Dermis blood vessel endothelial cell (primary cell): ENCODE results near the gene SNX9. TPM values are rescaled to one million over a fixed set of nuclear protein-coding genes. Genes with fewer than 3 reads are reported as not detected.
A peak's percentile ranks its signal among the peaks of the same experiment; 100 is the strongest.

Experiments
- DNase-seq: peaks from one replicate; pipeline ENCODE4 v3.0.0; 2010
- total RNA-seq: library from RNA; depleted of rRNA; stranded (reverse); fragments of >200 nt; gene quantifications from 2 replicates; pipeline ENCODE4 v1.2.3, GENCODE V29; 2014

Gene SNX9
- total RNA-seq, 1 donor from 2014 or later, result 51.4 TPM

DNA sequence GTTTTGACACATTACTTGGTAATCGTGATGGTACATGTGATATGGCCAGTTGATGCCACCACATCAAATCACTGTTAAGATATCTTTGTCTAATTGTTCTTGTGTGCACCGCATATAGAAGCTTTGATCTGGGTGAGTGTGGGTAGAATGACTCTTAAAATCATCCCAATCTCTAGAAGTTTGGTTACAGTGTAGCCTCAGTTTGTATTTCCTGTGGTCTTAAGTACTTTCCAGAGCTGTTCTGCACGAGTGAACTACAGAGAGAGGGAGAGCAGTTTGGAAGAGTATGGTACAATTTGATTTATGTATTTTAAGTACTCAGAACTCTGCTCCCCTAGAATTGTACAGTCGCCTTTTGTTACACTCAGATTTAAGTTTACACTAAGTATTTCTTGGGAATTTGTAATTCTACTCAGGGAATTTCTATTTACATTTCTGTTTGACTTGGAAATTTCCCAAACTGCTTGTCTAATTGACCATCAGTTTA is 37.5 kb downstream of the SNX9 start:
- DNase-seq, result peak; percentile 16

DNA sequence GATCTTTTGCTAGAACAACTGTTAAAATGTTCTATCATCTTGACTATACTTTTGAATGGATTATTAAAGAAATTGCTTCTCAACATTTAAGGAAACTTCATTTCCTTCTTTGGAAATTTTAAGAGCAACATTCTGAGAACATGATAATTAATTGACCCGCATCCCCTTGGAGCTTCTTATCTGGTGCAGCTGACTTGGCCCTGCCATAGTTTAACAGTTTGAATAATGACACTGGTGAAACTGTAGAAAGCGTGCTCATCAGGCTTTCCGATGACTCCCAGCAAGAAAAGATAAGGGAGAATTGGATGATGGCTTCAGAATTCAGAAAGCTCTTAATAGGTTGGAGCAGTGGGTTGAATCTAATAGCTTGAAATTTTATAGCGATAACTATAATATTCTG is 38.1 kb downstream of the SNX9 start:
- DNase-seq, result no peak

DNA sequence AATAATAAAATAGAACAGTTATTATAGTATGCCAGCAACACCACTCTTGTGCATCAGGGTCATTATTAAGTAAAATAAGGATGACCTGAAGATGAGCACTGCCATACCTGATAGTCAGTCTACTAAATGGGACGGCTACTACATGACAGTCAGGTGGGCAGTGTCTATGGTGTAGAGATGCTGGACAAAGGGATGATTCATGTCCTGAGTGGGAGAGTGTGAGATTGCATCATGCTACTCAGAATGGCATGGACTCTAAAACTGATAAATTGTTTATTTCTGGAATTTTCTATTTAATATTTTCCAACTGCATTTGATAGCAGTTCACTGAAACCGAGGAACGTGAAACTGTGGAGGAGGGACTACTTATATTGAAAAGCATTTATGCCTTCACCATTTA is 38.8 kb downstream of the SNX9 start:
- peak; percentile 60 for DNase-seq

DNA sequence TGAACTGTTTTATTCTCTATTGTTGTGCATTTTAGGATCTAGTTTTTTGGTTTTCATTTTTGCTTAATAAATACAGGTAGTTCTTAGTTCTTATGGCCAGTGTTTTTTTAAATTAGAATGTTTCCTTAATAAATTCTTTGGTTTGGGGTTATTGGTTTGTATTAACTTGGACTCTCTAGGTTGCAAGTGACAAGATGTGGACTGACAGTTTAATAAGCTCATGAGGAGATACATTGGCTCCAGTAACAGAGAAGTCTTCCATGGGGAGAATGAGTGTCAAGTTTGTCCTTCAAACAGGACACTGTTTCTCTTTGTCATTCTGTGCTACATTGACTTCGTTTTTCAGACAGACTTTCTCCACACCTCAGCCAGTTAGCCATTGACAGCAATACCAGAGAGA is 39.7 kb downstream of the SNX9 start:
- no peak for DNase-seq

DNA sequence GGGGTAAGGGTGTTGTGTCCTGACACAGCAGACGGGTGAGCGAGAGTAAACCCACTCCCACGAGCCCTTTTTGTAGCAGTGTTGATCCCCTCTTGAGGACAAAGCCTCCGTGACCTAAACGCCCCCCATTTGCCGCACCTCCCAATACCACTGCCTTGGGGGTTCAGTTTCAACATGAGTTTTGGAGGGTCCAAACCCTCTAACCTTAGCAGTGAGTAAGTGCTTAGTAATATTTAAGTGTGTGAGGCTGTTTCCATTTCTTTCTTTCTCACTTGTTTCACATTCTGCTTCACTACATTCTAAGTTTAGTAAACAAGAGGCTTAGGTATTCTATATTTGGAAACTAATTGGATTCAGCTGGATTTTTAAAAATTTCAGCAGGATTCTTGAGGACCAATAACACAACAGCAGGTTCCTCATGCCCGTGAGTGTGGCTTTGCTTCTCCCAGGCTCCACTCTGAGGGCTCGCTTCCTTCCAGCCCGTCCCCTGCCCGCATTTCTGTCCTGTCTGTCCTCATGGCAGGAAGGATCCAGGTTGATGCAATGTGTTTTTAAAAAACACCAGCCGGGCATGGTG is 41.2 kb downstream of the SNX9 start:
- DNase-seq, result no peak

DNA sequence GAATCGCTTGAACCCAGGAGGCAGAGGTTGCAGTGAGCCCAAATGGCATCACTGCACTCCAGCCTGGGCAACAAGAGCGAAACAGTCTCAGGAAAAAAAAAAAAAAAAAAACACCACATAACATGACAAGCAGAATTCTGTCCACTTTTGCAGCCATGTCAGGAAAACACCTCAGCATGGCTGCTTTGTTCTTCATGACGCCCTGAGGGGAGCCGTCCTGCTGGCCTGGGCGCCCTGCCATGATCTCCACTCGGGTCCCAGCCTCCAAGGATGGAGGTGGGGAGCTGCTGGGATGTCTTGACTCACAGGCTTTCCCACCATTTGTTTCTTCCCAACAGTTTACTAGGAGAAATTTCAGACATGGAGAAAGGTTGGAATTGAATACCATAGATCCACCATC is 42.2 kb downstream of the SNX9 start:
- DNase-seq, result no peak

DNA sequence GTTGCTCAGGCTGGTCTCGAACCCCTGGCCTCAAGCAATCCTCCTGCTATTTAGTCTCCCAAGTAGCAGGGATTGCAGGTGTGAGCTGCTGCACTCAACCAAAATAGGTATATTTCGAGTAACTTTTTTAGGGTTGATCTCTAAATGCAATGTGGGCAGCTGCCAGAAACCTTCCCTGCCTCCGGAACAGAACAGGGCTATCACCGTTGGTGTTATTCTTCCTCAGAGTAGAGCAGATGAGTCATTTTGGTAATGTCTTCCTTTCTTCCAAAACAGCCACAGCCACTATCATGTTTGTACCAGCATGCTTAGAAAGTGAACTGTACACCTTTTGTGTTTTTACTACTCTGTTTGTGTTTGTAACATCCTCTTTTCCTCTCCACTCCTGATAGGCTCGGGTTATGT is 44.1 kb downstream of the SNX9 start:
- DNase-seq, result peak; percentile 68

DNA sequence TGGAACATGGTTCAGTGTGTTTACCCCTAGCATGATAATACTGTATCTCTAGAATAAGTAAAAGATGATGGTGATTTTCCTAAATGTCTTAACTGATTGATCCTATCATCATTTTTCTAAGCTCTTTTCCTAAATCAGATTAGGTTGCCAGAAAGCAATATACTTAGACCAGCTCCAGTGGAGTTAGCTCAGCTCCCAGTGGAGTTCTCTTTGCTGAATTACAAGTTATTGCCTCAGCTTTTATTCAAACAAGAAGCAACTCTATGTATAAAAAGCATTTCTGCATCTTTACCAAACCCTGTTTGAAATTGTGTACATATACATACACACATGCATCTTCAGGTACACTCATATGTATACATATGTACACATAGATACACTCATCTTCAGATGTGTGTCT is 44.9 kb downstream of the SNX9 start:
- peak; percentile 15 for DNase-seq

DNA sequence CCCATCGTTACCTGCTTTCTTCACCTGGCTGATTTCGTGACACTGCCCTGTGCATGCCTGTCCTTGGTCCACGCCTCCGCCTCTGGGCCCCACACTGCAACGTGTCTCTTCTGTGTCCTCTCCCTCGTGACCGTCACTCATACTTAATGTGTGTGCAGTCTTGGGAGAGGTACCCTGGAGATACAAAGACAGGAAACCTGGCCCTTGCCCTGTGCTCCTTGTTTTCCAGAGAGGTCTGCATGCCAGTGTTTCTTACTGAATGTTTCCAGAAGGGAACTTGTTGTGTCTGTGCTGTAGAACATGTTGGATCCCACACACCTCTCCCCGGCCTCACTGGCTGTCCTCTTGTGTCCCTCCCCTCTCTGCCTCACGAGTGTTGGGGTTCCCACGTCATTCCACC is 45.8 kb downstream of the SNX9 start:
- peak; percentile 96 for DNase-seq

DNA sequence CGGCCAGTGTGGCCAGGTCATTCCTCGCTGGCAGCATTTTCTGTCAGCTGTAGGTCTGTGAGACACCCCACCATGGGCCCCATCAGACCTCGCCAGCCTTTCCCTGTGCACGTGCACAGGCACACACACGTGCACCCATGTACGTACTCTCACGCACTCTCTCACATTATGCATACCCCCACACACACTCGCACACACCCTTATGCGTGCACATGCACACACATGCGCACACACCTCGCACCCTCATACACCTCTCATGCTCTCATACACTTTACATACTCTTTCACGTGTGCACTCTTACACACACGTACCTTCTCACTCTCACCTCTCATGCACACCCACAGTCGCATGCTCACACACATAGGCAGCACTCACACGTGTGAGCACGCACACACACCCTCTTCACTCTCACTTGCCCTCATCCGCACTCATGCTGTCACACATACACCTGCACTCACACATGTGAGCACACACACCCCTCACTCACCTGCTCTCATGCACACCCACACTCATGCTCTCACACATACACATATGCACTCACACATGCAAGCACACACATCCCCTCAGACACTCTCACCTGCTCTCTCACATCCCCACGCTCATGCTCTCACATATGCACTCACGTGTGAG is 46.7 kb downstream of the SNX9 start:
- DNase-seq, result no peak

DNA sequence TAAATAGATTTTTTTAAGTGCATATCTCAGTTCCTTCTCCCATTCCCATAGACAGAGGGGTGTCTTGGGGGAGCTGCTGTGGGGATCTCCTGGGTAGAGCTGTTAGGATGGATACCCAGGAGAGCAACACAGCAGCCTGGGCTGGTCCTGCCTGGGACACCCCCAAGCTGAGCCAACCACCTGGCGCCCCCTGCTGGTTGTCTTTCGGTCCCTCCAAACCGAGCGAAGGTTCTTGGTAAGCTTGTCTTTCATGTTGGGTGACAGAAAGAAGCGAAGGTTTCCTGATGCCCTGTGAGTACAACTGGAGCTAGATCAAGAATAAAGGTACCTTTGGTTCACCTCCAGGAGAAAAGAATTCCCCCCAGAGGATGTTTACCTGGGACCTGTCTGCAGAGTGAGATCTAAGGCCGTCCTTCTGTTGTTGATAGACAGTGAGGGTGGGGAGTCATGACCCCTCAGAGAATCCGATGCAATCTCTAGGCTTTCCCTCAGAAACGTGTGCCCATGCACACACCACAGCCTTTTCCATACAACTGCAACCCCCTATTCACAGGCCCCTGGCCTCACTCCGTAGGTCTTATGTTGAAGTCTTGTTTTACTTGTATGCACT is 50.8 kb downstream of the SNX9 start:
- peak; percentile 90 for DNase-seq

DNA sequence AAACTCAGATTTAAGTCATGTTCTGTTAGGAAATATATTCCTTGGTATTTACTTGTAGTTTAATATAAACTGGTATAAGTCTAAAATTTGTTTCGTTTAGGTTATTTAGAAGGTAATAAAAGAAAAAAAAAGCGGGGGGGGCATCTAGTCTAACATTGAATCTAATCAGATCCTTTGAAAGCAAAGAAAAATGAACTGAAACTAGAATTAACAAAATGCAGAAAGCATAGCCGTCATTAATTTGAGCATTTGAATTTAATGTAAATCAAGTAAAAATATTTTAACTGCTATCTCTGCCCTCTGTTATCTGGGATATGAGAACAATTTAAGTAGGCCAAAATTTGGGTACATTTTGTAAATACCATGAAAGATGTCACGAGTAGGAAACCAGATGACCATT is 54.1 kb downstream of the SNX9 start:
- DNase-seq, result no peak

DNA sequence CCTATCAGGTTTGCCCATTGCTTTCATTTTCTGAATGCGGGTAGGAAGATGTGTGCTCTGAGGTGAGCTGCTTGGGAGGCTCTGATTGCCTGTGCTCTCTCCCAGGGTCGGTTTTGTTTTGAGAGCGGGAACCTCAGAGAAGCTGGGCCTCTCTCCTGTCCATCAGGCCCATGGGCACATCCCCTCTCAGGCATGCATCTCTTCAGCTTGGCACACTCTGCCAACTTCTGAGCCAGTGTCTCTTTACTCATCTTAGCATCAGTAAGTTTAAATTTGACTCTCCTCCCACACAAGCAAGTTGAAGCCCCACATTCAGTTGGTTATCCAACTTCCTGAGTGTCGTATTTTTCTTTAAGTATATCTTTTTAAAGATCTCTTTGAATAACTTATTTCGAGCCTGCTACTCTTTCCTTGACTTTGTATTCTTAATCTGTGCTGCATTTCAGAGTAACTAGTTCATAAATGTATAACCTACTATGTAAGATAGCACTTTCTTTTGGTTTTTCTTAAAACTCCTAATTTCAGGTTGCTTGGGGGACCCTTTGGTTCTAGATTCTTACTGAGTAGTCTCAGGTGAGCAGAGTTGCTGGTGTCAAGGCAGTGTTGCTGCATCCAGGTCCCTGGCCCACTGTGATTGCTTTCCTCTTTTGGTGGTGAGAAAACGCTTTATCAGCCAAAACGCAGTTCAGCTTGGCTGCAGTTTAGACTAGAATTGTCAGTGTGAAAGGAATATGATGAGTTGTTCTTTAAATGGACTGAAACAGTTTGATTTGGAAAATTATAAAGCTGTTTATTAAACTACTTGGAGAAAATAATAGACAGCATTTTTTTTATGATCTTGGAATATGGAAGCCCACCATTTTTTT is 54.8 kb downstream of the SNX9 start:
- DNase-seq, result no peak

DNA sequence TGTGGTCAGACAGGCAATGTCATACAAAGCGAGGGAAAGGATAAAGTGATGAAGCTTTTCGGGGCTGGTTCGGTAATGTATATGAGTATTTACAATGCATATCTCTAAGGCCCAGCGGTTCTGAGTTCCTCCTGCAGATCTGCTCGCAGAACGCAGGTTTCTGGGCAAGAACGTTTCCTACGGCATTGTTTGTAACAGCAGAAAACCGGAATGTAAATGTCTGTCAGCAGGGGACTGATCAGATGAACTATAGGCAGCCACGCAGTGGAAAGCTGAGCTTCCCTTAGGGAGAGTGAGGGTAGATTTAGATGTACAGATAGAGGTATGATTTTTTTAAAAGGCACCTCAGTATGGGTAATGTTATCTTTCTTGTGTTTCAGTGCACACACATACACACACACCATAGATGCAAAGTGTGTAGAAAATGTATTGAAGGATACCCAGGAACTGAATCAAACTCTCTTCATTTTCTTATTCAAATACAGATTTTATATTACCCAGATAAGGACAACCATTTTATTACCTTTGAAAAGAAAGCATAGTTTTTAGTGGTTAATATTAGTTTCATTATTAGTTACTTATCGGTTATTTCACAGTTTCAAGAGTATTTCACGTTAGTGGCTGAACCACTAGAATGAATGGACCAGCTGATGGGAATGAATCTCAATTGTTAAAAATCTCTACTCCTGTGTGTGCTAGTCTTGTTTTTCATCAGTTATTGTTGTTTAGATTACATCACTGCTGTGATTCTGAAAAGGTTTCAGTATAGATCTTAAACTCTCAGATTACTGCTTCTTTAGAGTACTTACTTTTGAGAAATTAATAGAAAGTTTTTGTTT is 56.2 kb downstream of the SNX9 start:
- DNase-seq, result no peak

DNA sequence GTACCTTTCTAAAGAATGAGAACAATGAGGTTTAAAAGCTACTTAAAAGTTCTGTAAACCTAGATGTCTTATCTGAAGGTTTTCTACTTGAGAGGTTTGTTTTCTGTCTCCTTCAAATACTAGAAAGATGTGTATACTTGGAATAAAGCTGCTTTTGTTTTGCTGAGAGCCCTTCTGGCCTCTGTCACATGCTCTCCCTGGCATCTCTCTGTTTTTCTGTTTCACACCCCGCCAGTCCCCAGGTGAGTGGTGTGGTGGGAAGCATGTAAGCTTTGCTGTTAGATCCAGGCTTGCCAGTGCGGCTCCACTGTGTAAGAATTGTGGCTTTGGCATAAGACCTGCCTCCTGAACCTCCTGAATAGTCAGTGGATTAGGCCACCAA is 56.8 kb downstream of the SNX9 start:
- DNase-seq, result no peak

DNA sequence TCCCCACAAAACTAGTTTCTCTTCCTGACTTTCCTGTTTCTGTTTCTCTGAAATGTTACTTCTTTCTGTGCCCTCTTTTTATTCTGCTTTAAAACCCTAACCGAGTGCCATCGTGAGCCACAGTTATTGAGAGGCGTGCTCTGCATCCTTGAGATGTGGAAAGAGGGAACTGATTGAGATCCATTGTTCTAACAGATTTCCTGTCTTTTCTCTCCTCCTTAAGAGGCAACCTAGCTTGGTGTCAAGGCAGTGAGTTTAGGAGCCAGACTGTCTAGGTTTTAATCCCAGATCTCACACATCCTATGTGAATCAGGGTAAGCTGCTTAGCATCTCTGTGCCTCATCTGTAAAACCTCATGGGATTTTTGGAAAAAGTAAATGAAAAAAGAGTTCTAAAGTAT is 57.5 kb downstream of the SNX9 start:
- no peak for DNase-seq

DNA sequence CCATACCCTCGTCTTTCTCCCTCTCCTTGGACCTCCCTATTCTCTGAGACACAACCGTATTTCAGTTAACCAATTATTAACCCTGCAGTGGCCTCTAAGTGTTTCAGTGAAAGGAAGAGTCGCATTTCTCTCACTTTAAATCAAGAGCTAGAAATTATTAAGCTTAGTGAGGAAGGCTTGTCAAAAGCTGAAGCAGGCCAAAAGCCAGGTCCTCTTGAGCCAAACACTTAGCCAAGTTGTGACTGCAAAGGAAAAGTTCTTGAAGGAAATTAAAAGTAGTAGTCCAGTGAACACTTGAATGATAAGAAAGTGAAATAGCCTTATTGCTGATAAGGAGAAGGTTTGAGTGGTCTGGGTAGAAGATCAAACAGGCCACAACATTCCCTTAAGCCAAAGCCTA is 58.3 kb downstream of the SNX9 start:
- no peak for DNase-seq

DNA sequence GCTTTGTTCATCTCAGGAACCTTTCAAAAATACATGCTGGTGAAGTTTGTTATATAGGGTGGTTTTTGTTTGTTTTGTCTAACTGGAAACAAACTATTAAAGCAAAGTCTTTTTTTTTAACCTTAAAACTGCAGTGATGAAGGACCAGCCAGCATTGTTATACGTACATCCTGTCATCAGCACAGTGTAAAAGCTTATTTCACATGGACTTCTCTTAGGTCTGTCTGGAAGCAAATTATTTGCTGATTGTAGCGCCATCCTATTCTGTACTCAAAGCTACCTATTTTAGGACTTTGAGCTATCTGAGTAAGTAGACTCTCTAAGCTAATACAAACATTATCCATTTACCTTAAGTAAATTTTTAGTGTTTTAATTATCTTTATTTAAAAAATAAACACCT is 61.7 kb downstream of the SNX9 start:
- peak; percentile 32 for DNase-seq

DNA sequence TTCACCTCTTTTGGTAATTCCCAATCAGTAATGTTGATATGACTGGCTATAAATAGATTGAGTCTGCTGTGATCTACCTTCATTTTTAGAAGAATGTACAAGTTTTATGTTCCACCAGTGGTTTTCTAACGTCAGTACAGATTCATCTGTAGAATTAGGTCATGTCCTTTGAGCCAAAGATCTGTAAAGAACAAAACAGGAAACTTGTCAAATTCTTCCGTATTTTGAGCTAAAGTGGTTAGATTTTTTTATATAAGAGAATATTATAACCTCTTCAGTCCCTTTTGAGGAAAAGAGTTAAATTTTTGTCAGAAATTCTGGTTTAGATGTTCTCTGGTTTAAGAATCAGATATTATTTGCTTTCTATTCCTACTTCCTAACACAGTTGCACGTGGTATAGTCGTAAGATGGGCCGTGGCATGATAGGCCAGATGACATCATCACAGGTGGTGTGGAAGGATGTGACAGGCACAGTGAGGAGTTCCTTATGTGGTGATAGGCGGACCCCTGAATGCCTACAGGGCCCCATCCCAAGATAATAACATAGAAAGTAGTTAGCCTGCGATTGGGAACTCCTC is 62.3 kb downstream of the SNX9 start:
- peak; percentile 63 for DNase-seq

DNA sequence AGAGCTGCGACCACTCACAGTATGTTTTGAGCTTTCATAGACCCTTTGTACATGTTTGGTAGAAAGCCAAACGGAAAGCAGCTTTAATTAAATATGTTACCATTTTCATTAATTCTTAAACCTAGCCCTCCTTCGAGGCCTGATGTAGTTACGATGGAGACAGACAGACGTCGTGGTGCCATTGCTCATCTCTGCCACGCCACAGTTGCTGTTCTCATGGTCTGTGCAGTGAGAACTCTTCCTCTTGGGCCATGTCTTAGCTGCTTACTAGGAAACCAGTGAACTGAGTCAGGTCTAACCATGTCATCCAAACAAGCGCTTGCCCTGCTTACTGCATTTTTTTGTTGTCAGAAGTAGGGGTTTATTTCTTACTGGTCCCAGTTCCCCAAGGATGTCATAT is 62.8 kb downstream of the SNX9 start:
- no peak for DNase-seq

DNA sequence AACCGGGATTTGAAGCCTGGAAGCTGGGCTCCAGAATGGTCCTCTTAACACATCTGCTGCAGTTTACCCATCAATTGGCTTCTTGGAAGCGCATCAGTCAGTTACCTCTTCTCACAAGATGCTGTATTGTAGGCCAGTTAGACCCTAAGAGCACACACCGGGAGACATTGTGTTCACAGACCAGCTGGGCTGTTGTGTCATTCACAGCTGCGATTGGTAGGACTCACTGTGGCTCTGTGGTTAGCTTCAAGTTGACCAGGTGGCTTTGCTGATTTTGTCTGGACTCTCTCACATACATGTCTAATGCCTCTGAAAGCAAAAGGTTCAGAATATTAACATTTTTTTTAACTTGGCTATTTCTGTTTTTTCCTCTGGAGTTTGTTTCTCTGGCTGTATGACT is 64.8 kb downstream of the SNX9 start:
- DNase-seq, result no peak
